Left ventricle myocardium superior (tissue), 1 donor: ENCODE results near the gene GABRA6. TPM values are rescaled to one million over a fixed set of nuclear protein-coding genes. Genes with fewer than 3 reads are reported as not detected.
"Not testable (repeated sequence)": the region's sequence is repeated elsewhere in the genome, so short reads cannot be mapped to it uniquely, and the experiment has no call there.

ENCODE experiments used
- ATAC-seq: fragments of 200-7000 bp; cut with Tn5 transposase; one replicate; pipeline ENCODE4 v1.9.1; 2020; ENCODE audit warnings: mild to moderate bottlenecking, moderate library complexity
- DNase-seq: peaks from one replicate; pipeline ENCODE4 v3.0.0-alpha.2; 2020
- intact Hi-C: fragments of 100-400 bp; cut with micrococcal nuclease; formaldehyde crosslinking; loops from one replicate; pipeline ENCODE4 v1.11.0; 2022
- long read RNA-seq: library from polyadenylated mRNA; unstranded; transcript quantifications from one replicate; pipeline ENCODE4 v2.0.0, GENCODE V29; 2021
- total RNA-seq: library from RNA; stranded (reverse); fragmentation: NEBNext Ultra II Directional; extraction: Animal tissue kit (Norgen Biotek cat#: 25700); gene quantifications from one replicate; pipeline ENCODE4 v1.2.1, GENCODE V29; 2021
- donor health status: DM: no; HTN: yes; CAD: no; lungs with severe emphysema.

The GABRA6 gene
- not detected for total RNA-seq
- long read RNA-seq, result 0 reads

- no peak for ATAC-seq
- intact Hi-C loops, result no loop called here
- DNase-seq, result no peak
Measured at GRCh38 chr5:161685461-161685860, at the start of gene GABRA6. Gene GABRA6, plus strand, starts transcription at chr5:161685721. Its CDS starts 269 bp downstream, at chr5:161685990.

- intact Hi-C loops, result no loop called here
- ATAC-seq (no peak), DNase-seq (no peak)
Measured at GRCh38 chr5:161637591-161637990, 47.9 kb upstream of the GABRA6 start.

DNA sequence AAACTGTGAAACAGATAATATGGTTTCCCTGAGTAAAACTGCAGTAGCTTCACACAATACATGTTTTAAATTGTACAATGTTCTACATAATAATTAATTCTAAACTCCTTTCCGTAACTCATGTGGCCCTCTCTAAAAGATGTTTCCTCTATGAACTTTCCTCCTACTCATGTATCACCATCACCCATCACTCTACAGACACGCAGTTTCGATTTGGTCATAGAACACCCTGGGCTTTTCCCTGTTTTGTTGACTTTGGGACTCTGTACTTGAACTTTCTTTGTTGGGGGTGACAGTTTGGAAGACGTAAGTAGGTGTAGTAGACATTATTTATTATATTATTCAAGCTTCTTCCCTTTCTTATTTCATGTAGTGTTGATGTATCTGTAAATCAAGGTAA lies 44.1 kb upstream of the GABRA6 start:
- intact Hi-C loops, result no loop called here
- no peak for DNase-seq

DNA sequence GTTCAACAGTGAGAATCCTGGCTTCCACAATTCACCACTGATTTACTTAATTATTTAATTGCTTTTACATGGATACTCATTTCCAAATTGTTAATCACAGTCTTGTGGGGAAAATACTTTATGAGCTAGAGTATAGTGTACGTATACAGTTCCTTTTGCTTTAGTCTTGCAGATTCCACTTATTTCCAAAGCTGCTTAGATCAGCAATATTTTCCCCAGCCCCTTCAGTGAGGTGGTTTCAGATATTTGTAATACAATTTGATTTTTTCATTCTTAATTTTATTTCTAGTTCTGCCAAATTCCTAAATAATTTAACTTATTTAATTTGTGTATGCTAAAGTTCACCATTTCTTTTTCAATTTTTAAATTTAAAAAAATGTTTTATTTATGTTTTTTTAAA lies 40.3 kb upstream of the GABRA6 start:
- no peak for ATAC-seq
- intact Hi-C loops, result no loop called here
- DNase-seq, result no peak

More for the DNA sequence above, 44.1 kb upstream of the GABRA6 start:
- no peak for ATAC-seq

GRCh38 chr5:161651926-161652325 lies 33.6 kb upstream of the GABRA6 start:
- DNase-seq, intact Hi-C loops, ATAC-seq: not testable (repeated sequence)

DNA sequence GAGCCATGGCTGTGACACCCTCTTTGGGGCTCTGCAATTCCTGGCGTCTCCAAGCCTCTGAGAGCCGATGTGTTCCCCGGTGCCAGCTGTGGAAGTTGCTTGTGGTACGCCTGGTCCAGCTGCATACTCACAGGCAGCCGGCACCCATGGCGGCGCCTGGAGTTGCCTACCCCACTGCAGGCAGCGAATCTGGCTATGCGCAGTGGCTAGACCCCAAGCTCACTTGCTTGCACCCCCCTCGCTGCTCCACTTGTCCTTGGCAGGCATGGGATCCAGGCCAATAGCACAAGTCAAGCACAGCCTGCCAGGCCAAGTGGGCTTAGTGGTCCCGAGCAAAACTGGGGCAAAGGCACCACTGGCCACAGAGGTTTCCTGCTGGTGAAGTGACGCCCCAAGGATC lies 24.7 kb upstream of the GABRA6 start:
- intact Hi-C loops, result no loop called here

GRCh38 chr5:161663431-161663830 lies 22.1 kb upstream of the GABRA6 start:
- intact Hi-C loops, result no loop called here
- ATAC-seq (no peak), DNase-seq (no peak)

More for the DNA sequence above, 24.7 kb upstream of the GABRA6 start:
- peak; percentile 19 for DNase-seq
- ATAC-seq, result no peak

GRCh38 chr5:161676103-161676502 lies 9.4 kb upstream of the GABRA6 start:
- intact Hi-C loops, result no loop called here

GRCh38 chr5:161686149-161686548 lies 628 bp downstream of the GABRA6 start:
- intact Hi-C loops, result no loop called here
- ATAC-seq (no peak), DNase-seq (no peak)

More at GRCh38 chr5:161676103-161676502, 9.4 kb upstream of the GABRA6 start:
- no peak for DNase-seq
- no peak for ATAC-seq

DNA sequence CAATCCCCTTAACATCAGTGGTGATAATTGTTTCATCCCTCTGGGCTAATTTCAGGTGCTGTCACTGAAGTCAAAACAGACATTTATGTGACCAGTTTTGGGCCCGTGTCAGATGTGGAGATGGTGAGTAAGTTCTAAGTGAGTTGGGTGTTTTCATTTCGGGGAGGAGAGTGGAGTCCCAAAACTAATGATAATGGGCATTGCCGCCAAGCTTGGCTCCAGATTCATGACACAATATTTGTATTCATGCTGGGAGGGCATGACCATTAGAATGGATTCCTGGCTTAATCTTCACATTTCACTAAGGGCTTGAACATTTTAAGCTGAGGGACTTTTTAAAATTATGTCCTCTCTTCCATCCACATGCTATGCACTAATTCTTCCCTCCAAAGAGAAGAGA lies 1.4 kb downstream of the GABRA6 start:
- no peak for ATAC-seq
- no peak for DNase-seq
- intact Hi-C loops, result no loop called here

- DNase-seq, result no peak
- ATAC-seq, result no peak
- intact Hi-C loops, result no loop called here
Measured at GRCh38 chr5:161687316-161687715, 1.8 kb downstream of the GABRA6 start.

- DNase-seq (no peak), ATAC-seq (no peak)
- intact Hi-C loops, result no loop called here
Measured at GRCh38 chr5:161691911-161692310, 6.4 kb downstream of the GABRA6 start.

DNA sequence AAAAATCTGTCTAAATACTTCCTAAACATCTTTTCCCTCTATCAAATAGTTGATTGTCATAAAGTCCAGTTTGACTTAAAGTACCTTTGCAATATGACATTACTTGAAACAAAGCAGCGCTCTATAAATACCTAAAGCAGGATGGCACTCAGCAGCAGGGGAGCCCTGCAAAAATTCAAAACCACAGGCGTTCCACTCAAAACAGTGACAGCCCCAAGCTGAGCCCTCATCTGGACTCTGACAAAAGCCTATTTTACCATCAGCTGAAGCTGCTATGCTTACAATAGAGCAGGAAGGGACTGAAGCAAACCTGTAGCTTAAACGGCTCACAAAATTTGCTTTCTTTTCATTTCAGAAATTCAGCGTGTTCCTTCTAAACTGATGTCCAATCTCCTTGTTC lies 11.5 kb downstream of the GABRA6 start:
- DNase-seq, result no peak
- ATAC-seq, result no peak
- intact Hi-C loops, result no loop called here

DNA sequence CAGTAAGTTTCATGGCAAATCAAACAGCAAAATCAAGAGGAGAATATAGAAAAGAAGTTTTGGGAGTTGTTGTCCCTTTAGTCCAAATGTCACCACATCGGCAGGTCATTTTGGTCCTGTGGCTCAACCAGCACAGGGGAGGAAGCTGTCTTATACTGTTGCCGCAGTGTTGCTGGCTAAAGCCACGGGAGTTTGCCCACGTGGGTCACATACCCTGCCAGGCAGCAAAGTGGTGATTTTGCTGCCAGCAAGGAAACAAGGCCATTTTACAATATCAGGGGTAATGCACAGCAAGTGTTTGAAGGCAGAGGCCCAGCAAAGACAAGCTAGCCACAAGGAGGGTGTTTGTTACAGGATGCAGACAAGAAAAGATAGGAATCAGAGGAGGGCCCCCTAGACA lies 14.5 kb downstream of the GABRA6 start:
- DNase-seq, result no peak
- intact Hi-C loops, result no loop called here
- ATAC-seq, result no peak

DNA sequence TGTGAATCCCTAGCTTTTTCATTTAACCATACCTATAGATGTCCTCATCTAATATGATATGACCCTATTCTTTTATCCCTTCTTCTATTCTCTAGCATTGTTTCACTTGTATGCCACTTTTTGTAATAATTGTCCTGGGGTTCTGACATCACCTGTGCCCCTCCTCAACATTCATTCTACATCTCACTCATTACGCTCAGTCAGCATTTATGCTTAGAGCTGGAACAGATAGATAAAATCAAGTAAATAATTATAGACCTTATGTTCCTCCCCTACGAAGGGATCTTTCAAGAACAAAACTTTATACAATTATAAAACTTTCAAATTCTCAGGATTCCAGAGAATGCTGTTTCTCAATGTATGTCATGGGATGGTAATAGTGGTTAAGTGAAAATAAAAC lies 18.0 kb downstream of the GABRA6 start:
- ATAC-seq (no peak), DNase-seq (no peak)
- intact Hi-C loops, result no loop called here

GRCh38 chr5:161707382-161707781 lies 21.9 kb downstream of the GABRA6 start:
- intact Hi-C loops, result no loop called here

GRCh38 chr5:161709239-161709638 lies 23.7 kb downstream of the GABRA6 start:
- no peak for DNase-seq
- ATAC-seq, result no peak
- intact Hi-C loops, result no loop called here

More at GRCh38 chr5:161707382-161707781, 21.9 kb downstream of the GABRA6 start:
- ATAC-seq (no peak), DNase-seq (no peak)

DNA sequence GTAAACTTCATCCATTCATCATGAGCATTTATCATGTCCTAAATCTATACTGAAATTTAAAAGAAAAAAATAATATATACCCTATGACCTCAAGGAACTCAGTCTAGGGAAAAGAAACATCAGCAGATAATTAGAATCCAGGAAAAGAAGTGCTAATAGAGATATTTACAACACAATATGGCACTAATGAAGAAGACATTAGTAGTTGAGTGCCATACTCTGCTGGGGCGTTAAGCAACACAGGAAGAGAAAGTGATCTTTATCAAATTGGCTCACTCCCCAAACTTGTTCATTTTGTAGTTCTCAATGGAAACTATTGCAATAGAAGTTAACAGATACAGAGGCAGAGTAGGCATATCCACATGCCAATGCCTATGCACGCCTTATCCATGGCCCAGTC lies 27.5 kb downstream of the GABRA6 start:
- no peak for DNase-seq
- no peak for ATAC-seq
- intact Hi-C loops, result no loop called here

DNA sequence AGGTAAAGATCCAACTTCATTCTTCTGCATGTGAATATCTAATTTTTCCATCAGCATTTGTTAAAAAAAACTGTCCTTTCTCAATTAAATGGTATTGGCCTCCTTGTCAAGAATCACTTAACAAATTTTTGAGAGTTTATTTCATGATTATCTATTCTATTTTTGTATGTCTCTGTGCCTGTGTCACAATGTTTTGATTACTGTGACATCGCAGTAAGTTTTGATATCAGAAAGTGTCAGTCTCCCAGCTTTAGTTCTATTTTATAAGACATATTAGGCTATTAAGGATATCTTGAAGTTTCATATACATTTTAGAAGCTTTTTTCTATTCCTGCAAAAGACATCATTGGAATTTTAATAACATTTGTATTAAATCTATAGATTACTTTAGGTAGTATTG lies 33.6 kb downstream of the GABRA6 start:
- intact Hi-C loops, result no loop called here
- ATAC-seq (no peak), DNase-seq (no peak)

- intact Hi-C loops, result no loop called here
- no peak for ATAC-seq
- no peak for DNase-seq
Measured at GRCh38 chr5:161720460-161720859, 34.9 kb downstream of the GABRA6 start.

DNA sequence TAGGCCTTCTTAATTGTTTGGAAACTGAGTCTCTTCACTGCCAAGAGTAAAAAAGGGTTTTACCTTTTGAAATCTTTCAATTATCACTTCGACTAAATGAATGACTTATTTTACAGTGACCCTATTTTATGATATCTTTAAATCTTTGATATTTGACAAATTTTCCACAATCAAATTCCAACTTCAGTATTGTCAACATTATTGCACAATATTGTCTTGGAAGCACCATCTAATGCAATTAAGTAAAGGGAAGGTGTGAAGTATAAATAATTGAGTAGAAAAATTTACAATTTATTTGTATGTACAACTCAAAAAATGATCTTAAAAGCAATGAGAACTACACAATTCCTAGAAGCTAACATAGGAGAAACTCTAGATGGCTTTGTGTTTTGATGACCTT lies 49.2 kb downstream of the GABRA6 start:
- intact Hi-C loops, result no loop called here
- ATAC-seq (no peak), DNase-seq (no peak)

- ATAC-seq (no peak), DNase-seq (no peak)
- intact Hi-C loops, result no loop called here
Measured at GRCh38 chr5:161740433-161740832, 54.9 kb downstream of the GABRA6 start.
